Choroid plexus epithelial cell (primary cell): ENCODE measurements around the gene SURF6.
A peak's percentile ranks its signal among the peaks of the same experiment; 100 is the strongest.

Experiments
- DNase-seq: peaks from one replicate; pipeline ENCODE4 v3.0.0-alpha.2; 2010; ENCODE audit warnings: low read depth
- H3K4me3 ChIP-seq: 2 replicates; pipeline ENCODE4 v1.5.1; 2011; ENCODE audit warnings: low read depth, mild to moderate bottlenecking, control low read depth, low read length, moderate library complexity
- CTCF ChIP-seq: conservative IDR thresholded peaks from 2 replicates; pipeline ENCODE4 v1.5.1; 2011; ENCODE audit warnings: low read depth, mild to moderate bottlenecking, control low read depth, inconsistent platforms, low read length, moderate library complexity

Gene SURF6

GRCh38 chr9:133352635-133353340 is 16.8 kb upstream of the SURF6 start:
- DNase-seq, result no peak
- no peak for TF ChIP-seq CTCF
- H3K4me3 ChIP-seq, result no peak overlapping the region

GRCh38 chr9:133351908-133352634 is 16.1 kb upstream of the SURF6 start:
- H3K4me3 ChIP-seq, result peak overlapping the region; percentile 3
- peak; percentile 82 for TF ChIP-seq CTCF
- DNase-seq, result peak; percentile 79

GRCh38 chr9:133351526-133351907 is 15.5 kb upstream of the SURF6 start:
- TF ChIP-seq CTCF, result no peak
- no peak for DNase-seq
- H3K4me3 ChIP-seq, result no peak overlapping the region

- TF ChIP-seq CTCF, result no peak
- DNase-seq, result no peak
- peak overlapping the region; percentile 83 for H3K4me3 ChIP-seq
Observed at GRCh38 chr9:133349965-133350616, 14.1 kb upstream of the SURF6 start.

GRCh38 chr9:133348718-133349573 is 13.0 kb upstream of the SURF6 start:
- DNase-seq, result peak; percentile 15
- TF ChIP-seq CTCF, result no peak
- H3K4me3 ChIP-seq, result peak overlapping the region; percentile 83

GRCh38 chr9:133347985-133348717 is 12.2 kb upstream of the SURF6 start, which contains the start of the genes MED22 and RPL7A:
MED22 (minus strand) TSS chr9:133348131; CDS start chr9:133346662, 1,469 bp downstream.
RPL7A (plus strand) TSS chr9:133348218; CDS start chr9:133348244, 26 bp downstream.
- TF ChIP-seq CTCF, result no peak
- peak within 1 kb of the TSS; percentile 83 for H3K4me3 ChIP-seq
- peak; percentile 98 for DNase-seq
